ENCODE results near the gene PKNOX2. TPM values are rescaled to one million over a fixed set of nuclear protein-coding genes. Genes with fewer than 3 reads are reported as not detected.

PKNOX2 gene
- total RNA-seq, 2 experiments from 2014 or later, result not detected

GRCh38 chr11:125285844-125286243 is 121.3 kb downstream of the PKNOX2 start:
- Histone ChIP-seq H2AFZ (ENCODE audit: low read length) (no peak overlapping the region), H3K4me2 (ENCODE audit: low read length) (no peak overlapping the region), H3K36me3 (ENCODE audit: insufficient read depth, low read length) (no peaks in the 10 kb centered on the region), H3K4me3 (ENCODE audit: low read depth, low read length, poor library complexity, severe bottlenecking) (no peak overlapping the region), H3K4me1 (ENCODE audit: insufficient read depth, low read length, poor library complexity, severe bottlenecking) (no peaks in the 10 kb centered on the region), H3K9me3 (ENCODE audit: low read length) (no peaks in the 10 kb centered on the region), H4K20me1 (ENCODE audit: insufficient read depth, low read length) (no peaks in the 10 kb centered on the region), H3K27ac (ENCODE audit: low read depth, low read length, poor library complexity, severe bottlenecking) (no peak overlapping the region), H3K79me2 (ENCODE audit: insufficient read depth, low read depth, low read length) (no peaks in the 10 kb centered on the region), H3K9me2 (ENCODE audit: insufficient read depth, low read length) (no peaks in the 10 kb centered on the region)
- ChIA-PET CTCF (ENCODE audit: unreplicated experiment) (no interaction called here), POLR2A (no interaction called here)
- intact Hi-C loops (cut with micrococcal nuclease; ENCODE audit: unreplicated experiment), result no loop called here
- BruUV-seq (replicated peaks), result no TSS peak
- no peak for DNase-seq (ENCODE audit: low spot score)
- no peak for TF ChIP-seq CTCF (conservative IDR thresholded peaks at IDR 0.05; ENCODE audit: low read length)
- TF ChIP-seq EZH2phosphoT487 (IDR thresholded peaks at IDR 0.05; ENCODE audit: borderline replicate concordance, low read depth, low read length), result no peak

GRCh38 chr11:125286486-125286885 is 121.9 kb downstream of the PKNOX2 start:
- Histone ChIP-seq H4K20me1 (ENCODE audit: insufficient read depth, low read length) (no peaks in the 10 kb centered on the region), H3K9me3 (ENCODE audit: low read length) (no peaks in the 10 kb centered on the region), H3K36me3 (ENCODE audit: insufficient read depth, low read length) (no peaks in the 10 kb centered on the region), H3K4me1 (ENCODE audit: insufficient read depth, low read length, poor library complexity, severe bottlenecking) (no peaks in the 10 kb centered on the region), H3K9me2 (ENCODE audit: insufficient read depth, low read length) (no peaks in the 10 kb centered on the region), H3K4me2 (ENCODE audit: low read length) (no peak overlapping the region), H3K4me3 (ENCODE audit: low read depth, low read length, poor library complexity, severe bottlenecking) (no peak overlapping the region), H2AFZ (ENCODE audit: low read length) (no peak overlapping the region), H3K79me2 (ENCODE audit: insufficient read depth, low read depth, low read length) (no peaks in the 10 kb centered on the region), H3K27ac (ENCODE audit: low read depth, low read length, poor library complexity, severe bottlenecking) (no peak overlapping the region)
- no peak for TF ChIP-seq CTCF (conservative IDR thresholded peaks at IDR 0.05; ENCODE audit: low read length)
- TF ChIP-seq EZH2phosphoT487 (IDR thresholded peaks at IDR 0.05; ENCODE audit: borderline replicate concordance, low read depth, low read length), result no peak
- BruUV-seq (replicated peaks), result no TSS peak
- intact Hi-C loops (cut with micrococcal nuclease; ENCODE audit: unreplicated experiment), result no loop called here
- DNase-seq (ENCODE audit: low spot score), result no peak
- ChIA-PET POLR2A (no interaction called here), CTCF (ENCODE audit: unreplicated experiment) (no interaction called here)

- no peak overlapping the region for H3K4me3 ChIP-seq (ENCODE audit: low read depth, low read length, poor library complexity, severe bottlenecking)
- intact Hi-C loops (cut with micrococcal nuclease; ENCODE audit: unreplicated experiment), result no loop called here
- H3K4me2 ChIP-seq (ENCODE audit: low read length), result no peak overlapping the region
- H3K36me3 ChIP-seq (ENCODE audit: insufficient read depth, low read length), result no peaks in the 10 kb centered on the region
- ChIA-PET POLR2A (interaction anchor here (0.7 kb wide), 1 partner anchor 92 kb away, joined by 4 read pairs; no protein-coding TSS in a partner anchor), CTCF (ENCODE audit: unreplicated experiment) (no interaction called here)
- BruUV-seq (replicated peaks), result no TSS peak
- H3K27ac ChIP-seq (ENCODE audit: low read depth, low read length, poor library complexity, severe bottlenecking), result no peak overlapping the region
- H3K9me2 ChIP-seq (ENCODE audit: insufficient read depth, low read length), result no peaks in the 10 kb centered on the region
- H4K20me1 ChIP-seq (ENCODE audit: insufficient read depth, low read length), result no peaks in the 10 kb centered on the region
- DNase-seq (ENCODE audit: low spot score), result no peak
- H3K9me3 ChIP-seq (ENCODE audit: low read length), result no peaks in the 10 kb centered on the region
- no peak overlapping the region for H2AFZ ChIP-seq (ENCODE audit: low read length)
- TF ChIP-seq CTCF (conservative IDR thresholded peaks at IDR 0.05; ENCODE audit: low read length) (no peak), EZH2phosphoT487 (IDR thresholded peaks at IDR 0.05; ENCODE audit: borderline replicate concordance, low read depth, low read length) (no peak)
- no peaks in the 10 kb centered on the region for H3K4me1 ChIP-seq (ENCODE audit: insufficient read depth, low read length, poor library complexity, severe bottlenecking)
- no peaks in the 10 kb centered on the region for H3K79me2 ChIP-seq (ENCODE audit: insufficient read depth, low read depth, low read length)
These were observed 123.1 kb downstream of the PKNOX2 start for GRCh38 chr11:125287491-125288210.

Data from OCI-LY7 (cell line).